RCC 7860 (cell line): ENCODE measurements around the gene ARHGEF19.
"Not testable (repeated sequence)": the region's sequence is repeated elsewhere in the genome, so short reads cannot be mapped to it uniquely, and the experiment has no call there.

Experiments used
- DNase-seq: peaks from one replicate; pipeline ENCODE4 v3.0.0-alpha.2; 2015; ENCODE audit warnings: low spot score
- FAIRE-seq: peaks from 2 replicates; lab custom pipeline; 2012; peaks lifted over from hg19 to GRCh38; lab: Jason Lieb, UNC

The ARHGEF19 gene

GRCh38 chr1:16222716-16223115, 10.3 kb upstream of the ARHGEF19 start:
- not testable (repeated sequence) for DNase-seq, FAIRE-seq

- DNase-seq = no peak
- FAIRE-seq = no peak
These were observed 9.0 kb upstream of the ARHGEF19 start for GRCh38 chr1:16221499-16221898.

GRCh38 chr1:16219968-16220500, 7.6 kb upstream of the ARHGEF19 start:
- DNase-seq = no peak
- FAIRE-seq = no peak

- no peak for DNase-seq
- no peak for FAIRE-seq
These were observed 6.2 kb upstream of the ARHGEF19 start for GRCh38 chr1:16218674-16219071.

- no peak for DNase-seq
- no peak for FAIRE-seq
These were observed 5.7 kb upstream of the ARHGEF19 start for GRCh38 chr1:16218014-16218673.

- DNase-seq (peak; percentile 71), FAIRE-seq (no peak)
These were observed 4.8 kb upstream of the ARHGEF19 start for GRCh38 chr1:16217061-16217785.

GRCh38 chr1:16215882-16216753, 3.7 kb upstream of the ARHGEF19 start:
- no peak for DNase-seq
- no peak for FAIRE-seq

GRCh38 chr1:16215240-16215639, 2.8 kb upstream of the ARHGEF19 start:
- not testable (repeated sequence) for FAIRE-seq, DNase-seq

- DNase-seq, FAIRE-seq: not testable (repeated sequence)
These were observed 1.1 kb upstream of the ARHGEF19 start for GRCh38 chr1:16213544-16213943.

- DNase-seq = no peak
- FAIRE-seq = no peak
These were observed 561 bp upstream of the ARHGEF19 start for GRCh38 chr1:16213013-16213412.

GRCh38 chr1:16211824-16212223, 628 bp downstream of the ARHGEF19 start:
- DNase-seq = no peak
- no peak for FAIRE-seq

GRCh38 chr1:16210581-16210980, 1.9 kb downstream of the ARHGEF19 start:
- FAIRE-seq (no peak), DNase-seq (no peak)

- DNase-seq = no peak
- FAIRE-seq = no peak
These were observed 2.5 kb downstream of the ARHGEF19 start for GRCh38 chr1:16209847-16210407.

- FAIRE-seq = no peak
- no peak for DNase-seq
These were observed 3.2 kb downstream of the ARHGEF19 start for GRCh38 chr1:16209132-16209846.

GRCh38 chr1:16208270-16208987, 4.0 kb downstream of the ARHGEF19 start:
- DNase-seq (peak; percentile 8), FAIRE-seq (no peak)

GRCh38 chr1:16207318-16208269, 4.9 kb downstream of the ARHGEF19 start:
- DNase-seq (no peak), FAIRE-seq (no peak)

- DNase-seq (peak; percentile 96), FAIRE-seq (peak; percentile 25)
These were observed 5.7 kb downstream of the ARHGEF19 start for GRCh38 chr1:16206547-16207317.
